HG02870 (cell line): Measurements from ENCODE around the gene CXCR2.
"Not testable (repeated sequence)": the region's sequence is repeated elsewhere in the genome, so short reads cannot be mapped to it uniquely, and the experiment has no call there.

ENCODE experiments used
- ATAC-seq: cut with Tn5 transposase; IDR thresholded peaks from one replicate; pipeline ENCODE4 v1.9.1; 2021; ENCODE audit warnings: mild to moderate bottlenecking, moderate library complexity; ENCODE audit not compliant: unreplicated experiment

Gene CXCR2

GRCh38 chr2:218125626-218126080 is at the start of gene CXCR2:
Gene CXCR2, plus strand, starts transcription at chr2:218126028. Its CDS starts 8,774 bp downstream, at chr2:218134802.
- ATAC-seq, result peak; percentile 80

GRCh38 chr2:218077464-218078216 is 48.2 kb upstream of the CXCR2 start:
- no peak for ATAC-seq

GRCh38 chr2:218079943-218080913 is 45.6 kb upstream of the CXCR2 start:
- no peak for ATAC-seq

GRCh38 chr2:218081063-218081462 is 44.8 kb upstream of the CXCR2 start:
- peak; percentile 91 for ATAC-seq

- ATAC-seq, result no peak
Observed at GRCh38 chr2:218081695-218082094, 44.1 kb upstream of the CXCR2 start.

- ATAC-seq, result no peak
Observed at GRCh38 chr2:218082586-218083351, 43.1 kb upstream of the CXCR2 start.

GRCh38 chr2:218083352-218083676 is 42.5 kb upstream of the CXCR2 start:
- no peak for ATAC-seq

GRCh38 chr2:218086478-218086877 is 39.4 kb upstream of the CXCR2 start:
- no peak for ATAC-seq

- ATAC-seq, result no peak
Observed at GRCh38 chr2:218089259-218089658, 36.6 kb upstream of the CXCR2 start.

GRCh38 chr2:218091746-218092145 is 34.1 kb upstream of the CXCR2 start:
- no peak for ATAC-seq

GRCh38 chr2:218093879-218094278 is 31.9 kb upstream of the CXCR2 start:
- ATAC-seq, result no peak

- ATAC-seq, result no peak
Observed at GRCh38 chr2:218095853-218096252, 30.0 kb upstream of the CXCR2 start.

- no peak for ATAC-seq
Observed at GRCh38 chr2:218097975-218098374, 27.9 kb upstream of the CXCR2 start.

GRCh38 chr2:218108834-218109233 is 17.0 kb upstream of the CXCR2 start:
- not testable (repeated sequence) for ATAC-seq

GRCh38 chr2:218121789-218122188 is 4.0 kb upstream of the CXCR2 start:
- not testable (repeated sequence) for ATAC-seq

- ATAC-seq, result not testable (repeated sequence)
Observed at GRCh38 chr2:218122286-218122685, 3.5 kb upstream of the CXCR2 start.

- ATAC-seq, result no peak
Observed at GRCh38 chr2:218123986-218124385, 1.8 kb upstream of the CXCR2 start.

- ATAC-seq, result peak; percentile 29
Observed at GRCh38 chr2:218125095-218125494, 733 bp upstream of the CXCR2 start.

- ATAC-seq, result no peak
Observed at GRCh38 chr2:218127929-218128455, 2.2 kb downstream of the CXCR2 start.

- no peak for ATAC-seq
Observed at GRCh38 chr2:218128781-218129457, 3.1 kb downstream of the CXCR2 start.
